NCI-H1436 treated with DMSO at 0.1 percent for 48 hours (cell line): ENCODE data around the gene ZSCAN10.

Experiments used
- DNase-seq: peaks from one replicate; lab custom pipeline; 2025; lab: John Stamatoyannopoulos, UW

The ZSCAN10 gene

DNA sequence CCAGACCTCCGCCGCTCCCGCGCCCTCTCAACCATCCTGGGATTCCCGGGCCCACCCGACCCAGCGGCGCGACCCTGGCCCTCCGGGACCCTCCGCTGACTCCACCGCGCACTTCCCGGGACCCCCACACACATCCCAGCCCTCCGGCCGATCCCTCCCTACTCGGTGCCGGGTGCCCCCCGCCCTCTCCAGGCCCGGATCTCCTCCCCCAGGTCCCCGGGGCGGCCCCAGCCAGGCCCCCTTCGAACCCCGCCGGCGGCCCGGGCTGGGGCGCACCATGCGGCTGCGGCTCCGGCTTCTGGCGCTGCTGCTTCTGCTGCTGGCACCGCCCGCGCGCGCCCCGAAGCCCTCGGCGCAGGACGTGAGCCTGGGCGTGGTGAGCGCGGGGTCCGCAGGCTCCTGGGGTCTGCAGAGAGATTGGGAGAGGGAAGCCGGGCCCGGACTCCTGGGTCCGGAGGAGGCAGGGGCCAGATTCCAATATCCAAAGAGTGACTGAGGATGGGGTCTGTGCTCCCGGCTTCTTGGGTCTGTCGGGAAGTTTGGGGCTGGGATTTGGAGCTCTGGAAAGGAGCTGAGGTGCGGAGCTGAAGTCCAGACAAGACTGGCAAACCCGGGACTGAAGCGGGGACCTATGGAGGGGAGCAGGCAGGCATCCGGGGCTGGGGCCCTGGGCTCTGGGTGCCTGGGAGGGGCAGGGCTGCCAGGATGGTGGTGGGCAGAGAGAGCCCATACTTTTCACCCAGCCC lies 52.3 kb downstream of the ZSCAN10 start:
- DNase-seq, result no peak

DNA sequence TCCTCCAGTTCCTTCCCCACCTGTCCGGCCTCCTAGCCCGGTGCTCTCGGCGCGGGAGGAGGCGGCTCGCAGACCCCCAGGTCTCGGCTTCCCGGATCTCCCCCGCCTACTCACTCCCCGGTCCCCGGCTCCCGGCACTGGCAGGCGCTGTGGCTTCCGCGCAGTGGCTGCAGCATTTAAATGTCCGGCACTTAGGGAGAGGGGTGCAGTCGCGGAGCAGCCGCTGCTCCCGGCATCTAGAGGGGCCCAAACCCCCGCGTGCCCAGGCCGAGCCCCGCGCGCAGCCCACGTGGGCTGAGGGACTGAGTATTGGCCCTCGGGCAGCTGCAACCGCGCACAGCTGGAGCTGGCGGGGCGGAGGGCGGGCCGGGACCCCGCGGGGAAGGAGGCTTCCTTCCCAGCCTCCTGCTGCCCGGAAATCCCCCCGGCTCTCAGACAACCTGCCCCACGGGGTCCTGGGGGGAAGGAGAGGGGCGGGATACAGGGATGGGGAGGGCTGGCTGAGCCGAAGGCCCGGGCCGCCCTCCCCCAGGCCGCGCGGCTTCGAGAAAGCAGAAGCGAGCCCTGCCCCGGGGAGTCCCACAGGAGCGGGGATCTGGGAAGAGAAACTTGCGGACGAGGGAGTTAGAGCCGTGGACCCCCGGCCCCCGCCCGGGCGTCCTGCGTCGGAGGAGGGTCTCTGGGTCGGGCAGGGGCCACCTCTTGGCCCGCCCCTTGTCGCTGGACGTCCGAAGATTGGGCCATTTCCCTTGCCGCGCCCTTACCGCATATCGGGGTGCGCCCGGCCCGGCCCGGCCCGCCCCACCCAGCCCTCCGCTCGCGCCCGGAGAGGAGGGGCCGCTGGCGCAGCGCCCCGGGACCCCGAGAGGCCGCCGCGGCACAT lies 53.1 kb downstream of the ZSCAN10 start, which contains the start of gene MMP25:
TSS of gene MMP25 (plus strand) at position 804 of the 883 bp plus-strand sequence. CDS start 357 bp downstream, outside the sequence.
- no peak for DNase-seq

DNA sequence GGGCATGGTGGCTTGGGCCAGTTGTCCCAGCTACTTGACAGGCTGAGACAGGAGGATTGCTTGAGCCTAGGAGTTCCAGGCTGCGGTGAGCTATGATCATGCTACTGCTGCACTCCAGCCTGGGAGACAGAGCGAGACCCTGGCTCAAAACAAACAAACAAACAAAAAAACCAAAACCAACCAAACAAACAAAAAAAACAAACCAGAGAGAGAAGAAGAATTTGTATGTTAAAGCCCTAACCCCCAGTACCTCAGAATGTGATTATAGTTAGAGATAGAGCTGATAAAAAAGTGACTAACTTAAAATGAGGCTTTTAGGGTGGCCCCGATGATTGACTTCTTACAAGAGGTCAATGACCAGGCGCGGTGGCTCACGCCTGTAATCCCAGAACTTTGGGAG lies 54.4 kb downstream of the ZSCAN10 start:
- no peak for DNase-seq

DNA sequence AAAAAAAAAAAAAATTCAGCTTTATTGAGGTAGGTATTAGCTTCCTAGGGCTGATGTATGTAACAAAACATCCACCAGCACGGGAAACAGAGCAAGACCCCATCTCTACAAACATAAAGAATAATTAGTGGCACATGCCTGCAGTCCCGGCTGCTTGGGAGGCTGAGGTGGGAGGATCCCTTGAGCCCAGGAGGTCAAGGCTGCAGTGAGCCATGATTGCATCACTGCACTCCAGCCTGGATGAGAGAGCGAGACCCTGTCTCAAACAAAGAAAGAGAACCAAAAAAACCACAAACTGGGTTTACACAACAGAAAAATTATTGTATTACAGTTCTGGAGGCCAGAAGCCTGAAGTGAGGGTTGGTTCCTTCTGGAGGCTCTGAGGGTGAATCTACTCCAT lies 56.7 kb downstream of the ZSCAN10 start:
- no peak for DNase-seq

GRCh38 chr16:3038896-3039295 lies 60.2 kb downstream of the ZSCAN10 start:
- no peak for DNase-seq
